Measurements from ENCODE around the gene GID8. TPM values are rescaled to one million over a fixed set of nuclear protein-coding genes. Genes with fewer than 3 reads are reported as not detected.

Gene GID8
- total and polyA plus RNA-seq, 2 of the 13 experiments (the other 11 are each of a cell fraction or from before 2014, with no cell fraction given) = 39.6 to 59.8 TPM

GRCh38 chr20:62952373-62952967, 14.5 kb downstream of the GID8 start, which contains the start of gene SLC17A9 (continued):
- TF ChIP-seq ZNF614 (CRISPR knock-in tag; IDR thresholded peaks at IDR 0.05; ENCODE audit: borderline replicate concordance) (peak; percentile 94), ZNF674 (CRISPR knock-in tag; IDR thresholded peaks at IDR 0.05; ENCODE audit: low read depth) (peak; percentile 79; the same call in 1 of the 2 replicates), HNF4G (IDR thresholded peaks at IDR 0.05; ENCODE audit: borderline replicate concordance, low read depth, low read length) (peak; percentile 69), HNF4G (CRISPR knock-in tag; IDR thresholded peaks at IDR 0.05; ENCODE audit: borderline replicate concordance, low read depth) (peak; percentile 84), HNF1B (CRISPR knock-in tag; IDR thresholded peaks at IDR 0.05) (peak; percentile 98), ZNF792 (CRISPR knock-in tag; IDR thresholded peaks at IDR 0.05) (peak; percentile 95), SMAD9 (CRISPR knock-in tag; IDR thresholded peaks at IDR 0.05) (peak; percentile 92), ZNF205 (CRISPR knock-in tag; IDR thresholded peaks at IDR 0.05) (peak; percentile 62; the same call in 1 of the 2 replicates), ZNF235 (CRISPR knock-in tag; IDR thresholded peaks at IDR 0.05; ENCODE audit: borderline replicate concordance) (peak; percentile 80; the same call in 1 of the 2 replicates), ZBTB7B (CRISPR knock-in tag; IDR thresholded peaks at IDR 0.05) (peak; percentile 98), FOXC1 (CRISPR knock-in tag; IDR thresholded peaks at IDR 0.05; ENCODE audit: borderline replicate concordance) (peak; percentile 79), ZBTB14 (CRISPR knock-in tag; IDR thresholded peaks at IDR 0.05) (0 out of 2 replicates have a peak, but pooled peaks have one; percentile 43), HES4 (CRISPR knock-in tag; IDR thresholded peaks at IDR 0.05; ENCODE audit: borderline replicate concordance) (peak; percentile 82; the same call in 1 of the 2 replicates), ZNF720 (CRISPR knock-in tag; IDR thresholded peaks at IDR 0.05) (no peak), MXD1 (CRISPR knock-in tag; IDR thresholded peaks at IDR 0.05) (peak; percentile 98), TFE3 (CRISPR knock-in tag; IDR thresholded peaks at IDR 0.05) (peak; percentile 86), MTERF4 (CRISPR knock-in tag; IDR thresholded peaks at IDR 0.05) (peak; percentile 98), ZNF598 (CRISPR knock-in tag; IDR thresholded peaks at IDR 0.05; ENCODE audit: borderline replicate concordance) (peak; percentile 97), ZNF280B (CRISPR knock-in tag; IDR thresholded peaks at IDR 0.05; ENCODE audit: borderline replicate concordance) (peak; percentile 90), ATF7 (IDR thresholded peaks at IDR 0.05) (no peak), ATF7 (CRISPR knock-in tag; IDR thresholded peaks at IDR 0.05) (peak; percentile 84; the same call in 1 of the 2 replicates), NR3C1 (CRISPR knock-in tag; IDR thresholded peaks at IDR 0.05) (no peak), ZNF331 (CRISPR knock-in tag; IDR thresholded peaks at IDR 0.05) (peak; percentile 92)
